OCI-LY1 (cell line): ENCODE measurements around the gene PFDN4.

Source experiments
- H2AFZ ChIP-seq: fragments of 200-600 bp; sonication (generic), shearing (Covaris generic); 2 replicates; pipeline ENCODE4 v1.6.0; 2014; ENCODE audit warnings: antibody characterized with exemption, mild to moderate bottlenecking, low read length
- H3F3A ChIP-seq: fragments of 200-600 bp; sonication (generic), shearing (Covaris generic); 2 replicates; pipeline ENCODE4 v1.6.0; 2014; ENCODE audit warnings: mild to moderate bottlenecking, antibody characterized with exemption, low read length, moderate library complexity; ENCODE audit not compliant: insufficient read depth
- H3K27ac ChIP-seq: fragments of 200-600 bp; sonication (generic); 2 replicates; pipeline ENCODE4 v1.5.1; 2014; ENCODE audit warnings: low read length, mixed run types, mild to moderate bottlenecking, low read depth; ENCODE audit not compliant: poor library complexity, severe bottlenecking
- H3K27me3 ChIP-seq: fragments of 200-600 bp; sonication (generic); 2 replicates; pipeline ENCODE4 v1.6.0; 2014; ENCODE audit warnings: antibody characterized with exemption, mild to moderate bottlenecking, low read length, moderate library complexity; ENCODE audit not compliant: insufficient read depth
- H3K36me3 ChIP-seq: fragments of 200-600 bp; sonication (generic); 2 replicates; pipeline ENCODE4 v1.6.1; 2014; ENCODE audit warnings: mild to moderate bottlenecking, antibody characterized with exemption, low read length, moderate library complexity, mixed read lengths; ENCODE audit not compliant: insufficient read depth
- H3K4me1 ChIP-seq: fragments of 200-600 bp; sonication (generic); 2 replicates; pipeline ENCODE4 v1.5.1; 2014; ENCODE audit warnings: mild to moderate bottlenecking, low read length, moderate library complexity; ENCODE audit not compliant: insufficient read depth, severe bottlenecking
- H3K4me2 ChIP-seq: fragments of 200-600 bp; sonication (generic), shearing (Covaris generic); 2 replicates; pipeline ENCODE4 v1.6.1; 2014; ENCODE audit warnings: low read length
- H3K4me3 ChIP-seq: fragments of 200-600 bp; sonication (generic); 2 replicates; pipeline ENCODE4 v1.5.1; 2014; ENCODE audit warnings: low read length, low read depth, mild to moderate bottlenecking, mixed read lengths; ENCODE audit not compliant: poor library complexity, severe bottlenecking
- H3K79me2 ChIP-seq: fragments of 200-600 bp; shearing (Covaris generic); 2 replicates; pipeline ENCODE4 v1.6.1; 2016; ENCODE audit warnings: mixed run types, low read length, mixed read lengths; ENCODE audit not compliant: insufficient read depth
- H3K9ac ChIP-seq: fragments of 200-600 bp; sonication (generic), shearing (Covaris generic); 2 replicates; pipeline ENCODE4 v1.6.1; 2014; ENCODE audit warnings: mild to moderate bottlenecking, low read length, mixed read lengths
- H3K9me2 ChIP-seq: fragments of 200-600 bp; sonication (generic), shearing (Covaris generic); 2 replicates; pipeline ENCODE4 v1.6.1; 2014; ENCODE audit warnings: low read depth, mild to moderate bottlenecking, low read length, mixed read lengths
- H3K9me3 ChIP-seq: fragments of 200-600 bp; shearing (Covaris generic); 2 replicates; pipeline ENCODE4 v1.6.1; 2014; ENCODE audit warnings: low read length, mixed read lengths
- H4K20me1 ChIP-seq: fragments of 200-600 bp; sonication (generic), shearing (Covaris generic); 2 replicates; pipeline ENCODE4 v1.6.0; 2016; ENCODE audit warnings: mild to moderate bottlenecking, low read length; ENCODE audit not compliant: insufficient read depth
- CTCF ChIP-seq: fragments of 200-600 bp; sonication (generic), shearing (Covaris generic); IDR thresholded peaks from 2 replicates; pipeline ENCODE4 v1.5.1; 2017; ENCODE audit warnings: mild to moderate bottlenecking, antibody characterized with exemption, low read length, moderate library complexity, mixed read lengths
- EZH2 ChIP-seq: fragments of 200-600 bp; sonication (generic), shearing (Covaris generic); IDR thresholded peaks from 2 replicates; pipeline ENCODE4 v1.8.0; 2017; ENCODE audit warnings: borderline replicate concordance, mixed run types, mild to moderate bottlenecking, antibody characterized with exemption, low read length, moderate library complexity, mixed read lengths

The PFDN4 gene

GRCh38 chr20:54194724-54195438 lies 13.0 kb upstream of the PFDN4 start:
- no peak overlapping the region for H3K27ac ChIP-seq
- TF ChIP-seq EZH2, result no peak
- TF ChIP-seq CTCF, result no peak
- H4K20me1 ChIP-seq, result no peaks in the 10 kb centered on the region
- H3K9me2 ChIP-seq, result no peaks in the 10 kb centered on the region
- H3K4me2 ChIP-seq, result no peak overlapping the region
- H3K27me3 ChIP-seq, result 0 out of 2 replicates have a peak, but pooled peaks cover 3% of the 10 kb centered on the region
- H3K79me2 ChIP-seq, result no peaks in the 10 kb centered on the region
- no peak overlapping the region for H3K9ac ChIP-seq
- no peaks in the 10 kb centered on the region for H3K9me3 ChIP-seq
- no peak overlapping the region for H3K4me3 ChIP-seq
- no peaks in the 10 kb centered on the region for H3K4me1 ChIP-seq
- H3F3A ChIP-seq, result no peaks in the 10 kb centered on the region
- no peak overlapping the region for H2AFZ ChIP-seq
- no peaks in the 10 kb centered on the region for H3K36me3 ChIP-seq

GRCh38 chr20:54195483-54196472 lies 12.1 kb upstream of the PFDN4 start:
- no peak overlapping the region for H2AFZ ChIP-seq

More at GRCh38 chr20:54195483-54196472, 12.1 kb upstream of the PFDN4 start:
- Histone ChIP-seq H3K4me1 (no peaks in the 10 kb centered on the region), H3K9me3 (no peaks in the 10 kb centered on the region), H3K9me2 (no peaks in the 10 kb centered on the region), H3K27me3 (0 out of 2 replicates have a peak, but pooled peaks cover 3% of the 10 kb centered on the region), H4K20me1 (no peaks in the 10 kb centered on the region), H3K36me3 (no peaks in the 10 kb centered on the region), H3K27ac (no peak overlapping the region), H3K79me2 (no peaks in the 10 kb centered on the region), H3K4me2 (peak overlapping the region; percentile 7; the same call in 1 of the 2 replicates), H3K4me3 (no peak overlapping the region), H3K9ac (no peak overlapping the region), H3F3A (no peaks in the 10 kb centered on the region)
- no peak for TF ChIP-seq CTCF
- no peak for TF ChIP-seq EZH2
